Stimulated activated CD8-positive, alpha-beta memory T cell treated with anti-CD3 and anti-CD28 coated beads, Interleukin-7, amount 100 ng/mL, for 48 hours (primary cell): ENCODE results near the gene DVL3.

Experiments used
- DNase-seq, 2 donors: peaks; one replicate each; pipeline ENCODE4 v3.0.0-alpha.2; 2020; ENCODE audit warnings: low read depth in 1 of 2; ENCODE audit errors: extremely low read depth in 1 of 2

The DVL3 gene

DNA sequence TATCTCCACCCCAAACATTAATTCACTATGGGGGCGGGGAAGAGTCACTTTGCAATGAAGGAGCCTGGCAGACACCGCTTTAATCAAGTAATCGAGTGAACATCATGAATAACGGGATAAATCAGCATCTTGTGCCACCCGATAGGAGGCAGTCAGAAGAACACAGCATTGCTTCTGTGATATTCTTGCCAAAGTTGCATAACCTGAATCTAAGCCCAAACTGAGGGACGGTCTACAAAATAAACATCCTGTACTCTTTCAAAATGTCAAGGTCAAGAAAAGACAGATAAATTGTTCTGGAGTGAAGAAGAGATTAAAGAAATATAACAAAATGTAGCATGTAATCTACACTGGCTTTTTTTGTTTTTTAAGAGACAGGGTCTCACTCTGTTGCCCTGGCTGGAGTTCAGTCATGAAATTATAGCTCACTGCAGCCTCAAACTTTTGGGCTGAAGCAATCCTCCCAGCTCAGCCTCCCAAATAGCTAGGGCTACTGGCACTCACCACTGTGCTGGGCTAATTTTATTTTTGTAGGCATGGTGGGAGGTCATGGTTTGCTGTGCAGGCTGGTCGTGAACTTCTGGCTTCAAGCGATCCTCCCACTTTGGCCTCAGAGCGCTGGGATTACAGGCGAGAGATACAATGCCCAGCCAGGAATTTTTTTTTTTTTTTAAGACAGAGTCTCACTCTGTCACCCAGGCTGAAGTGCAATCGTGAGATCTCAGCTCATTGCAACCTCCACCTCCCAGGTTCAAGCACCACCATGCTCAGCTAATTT, 54.2 kb downstream of the DVL3 start:
- DNase-seq = no peak

DNA sequence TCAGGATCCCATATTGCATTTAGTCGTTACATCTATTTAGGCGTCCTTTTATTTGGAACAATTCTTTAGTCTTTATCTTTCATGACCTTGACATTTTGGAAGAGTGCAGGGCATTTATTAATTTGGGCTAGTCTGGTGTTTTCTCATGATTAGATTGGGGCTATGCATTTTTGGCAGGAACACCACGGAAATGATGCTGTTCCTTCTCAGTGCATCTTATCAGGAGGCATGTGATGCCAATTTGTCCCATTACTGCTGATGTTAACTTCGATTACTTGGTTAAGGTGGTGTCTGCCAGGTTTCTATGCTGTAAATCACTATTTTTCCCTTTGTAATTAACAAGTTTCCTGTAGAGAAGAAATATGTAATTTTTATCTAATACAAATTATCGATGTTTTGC, 56.1 kb downstream of the DVL3 start:
- no peak for DNase-seq

DNA sequence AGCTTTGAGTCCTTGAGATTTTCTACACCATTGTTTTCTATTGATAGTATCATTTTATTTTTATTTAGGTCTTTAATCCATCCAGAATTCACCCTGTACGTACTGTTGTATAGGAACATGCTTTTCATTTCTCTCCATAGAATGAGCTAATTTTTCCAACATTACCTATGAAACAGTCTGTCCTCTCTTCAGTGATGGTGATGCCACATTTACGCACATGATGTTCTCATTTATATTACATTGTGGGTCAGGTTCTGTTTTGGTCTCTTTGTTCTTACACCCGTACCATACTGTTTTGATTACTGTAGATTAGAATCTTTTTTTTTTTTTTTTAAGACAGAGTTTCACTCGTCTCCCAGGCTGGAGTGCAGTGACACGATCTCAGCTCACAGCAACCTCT, 56.5 kb downstream of the DVL3 start:
- DNase-seq = no peak

DNA sequence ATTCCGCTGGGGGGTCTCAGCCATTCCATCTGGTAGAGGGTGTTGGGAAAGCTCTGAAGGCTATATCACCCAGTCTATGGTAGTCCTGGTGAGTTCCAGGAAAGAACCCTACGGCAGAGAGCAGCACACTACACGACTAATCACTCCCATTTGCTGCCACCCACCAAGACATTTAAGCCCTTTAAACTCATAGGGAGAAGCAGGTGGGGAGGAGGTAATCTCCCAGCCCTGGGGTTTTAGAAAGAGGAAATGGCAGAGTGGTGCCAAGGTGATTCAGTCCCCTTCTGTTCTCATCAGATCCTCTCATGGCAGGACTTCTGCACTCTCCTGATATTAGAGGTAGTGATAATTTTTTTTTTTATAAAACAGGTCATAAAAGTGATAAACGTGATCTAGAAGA, 63.6 kb downstream of the DVL3 start:
- no peak for DNase-seq

DNA sequence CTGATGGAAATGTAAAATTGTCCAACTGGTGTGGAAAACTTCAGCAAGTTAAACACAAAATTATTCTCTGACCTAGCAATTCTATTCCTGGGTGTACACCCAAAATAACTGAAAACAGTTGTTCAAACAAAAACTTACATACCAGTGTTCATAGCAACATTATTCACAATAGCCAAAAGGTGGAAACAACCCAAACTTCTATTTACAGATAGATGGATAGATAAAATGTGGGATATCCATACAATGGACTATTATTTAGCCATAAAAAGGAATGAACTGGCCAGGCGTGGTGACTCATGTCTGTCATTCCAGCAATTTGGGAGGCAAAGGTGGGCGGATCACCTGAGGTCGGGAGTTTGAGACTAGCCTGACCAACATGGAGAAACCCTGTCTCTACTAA, 67.3 kb downstream of the DVL3 start:
- no peak for DNase-seq
